Hematopoietic multipotent progenitor cell treated with erythropoietin and hydrocortisone succinate and interleukin-3 and kit ligand, for 6 days (in vitro differentiated cells): ENCODE results near the gene CELF2.

Experiments used
- DNase-seq: peaks from one replicate; pipeline ENCODE4 v3.0.0-alpha.2; 2015

The CELF2 gene

DNA sequence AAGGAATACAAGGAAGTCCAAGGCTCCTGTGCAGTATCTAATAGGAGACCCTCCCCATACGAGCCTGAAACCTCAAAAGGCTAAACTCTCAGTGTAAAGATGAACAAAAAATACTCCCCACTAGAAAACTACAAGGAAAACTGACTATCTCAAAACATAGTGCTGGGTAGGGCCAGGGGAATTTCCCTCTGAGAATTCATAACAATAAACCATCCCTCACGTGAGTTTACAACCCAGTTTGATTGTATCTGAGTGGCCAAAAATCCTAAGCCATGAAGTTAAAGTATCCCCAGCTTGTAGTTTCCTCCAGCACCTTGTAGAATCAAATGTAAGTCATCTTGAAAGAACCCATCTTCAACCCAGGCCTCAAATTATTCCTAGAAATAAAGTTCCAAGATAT is 293.4 kb downstream of the CELF2 start:
- DNase-seq, result no peak

DNA sequence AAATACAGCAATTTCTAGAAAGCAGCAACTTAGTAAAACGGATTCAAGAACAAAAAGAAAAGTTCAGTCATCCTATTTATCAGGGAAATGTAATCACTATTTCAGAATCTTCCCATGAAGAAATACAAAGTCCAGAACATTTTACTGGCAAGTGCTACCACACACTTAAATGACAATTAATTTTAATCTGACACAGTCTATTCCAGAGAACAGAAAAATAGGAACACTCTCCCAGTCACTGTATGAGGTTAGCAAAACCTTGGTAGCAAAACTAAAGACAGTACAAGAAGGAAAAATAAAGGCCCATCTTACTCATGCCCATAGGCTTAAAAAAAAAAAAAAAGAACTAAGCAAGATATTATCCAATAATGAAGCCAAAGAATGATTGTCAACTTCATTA is 295.8 kb downstream of the CELF2 start:
- DNase-seq, result no peak

DNA sequence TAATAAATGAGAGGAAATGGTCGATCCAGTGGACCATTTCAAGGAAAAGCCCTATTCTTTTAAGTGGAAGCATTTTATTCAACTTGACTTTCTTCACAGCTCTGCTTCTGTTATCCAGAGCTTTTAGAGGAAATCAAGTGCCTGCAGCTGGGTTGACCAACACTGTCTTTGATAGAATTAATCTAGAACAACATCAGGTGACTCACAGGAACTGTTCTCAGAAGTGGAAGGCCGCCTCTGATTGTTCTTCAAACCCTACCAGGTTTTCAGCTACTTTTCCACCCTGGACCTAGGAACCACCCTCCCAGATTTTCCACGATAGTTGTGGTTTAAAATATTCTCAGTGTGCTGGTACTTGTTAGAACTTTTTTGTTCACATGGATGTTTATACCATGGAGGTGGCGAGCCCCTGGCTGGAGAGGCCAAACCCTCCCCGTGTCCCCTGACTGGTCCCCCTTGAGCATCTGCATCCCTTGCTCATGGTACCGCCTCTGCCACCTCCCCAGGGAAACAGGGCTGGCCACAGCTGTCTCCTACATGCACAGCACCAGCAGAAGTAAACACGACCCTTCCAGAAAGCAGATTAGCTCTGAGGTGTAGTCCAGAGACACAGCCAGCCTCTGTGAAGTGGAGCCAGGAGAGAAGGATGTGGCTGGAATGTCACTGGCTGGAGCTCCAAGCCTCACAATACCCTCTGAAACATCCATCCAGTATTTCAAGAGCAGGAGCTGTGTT is 300.4 kb downstream of the CELF2 start:
- no peak for DNase-seq

DNA sequence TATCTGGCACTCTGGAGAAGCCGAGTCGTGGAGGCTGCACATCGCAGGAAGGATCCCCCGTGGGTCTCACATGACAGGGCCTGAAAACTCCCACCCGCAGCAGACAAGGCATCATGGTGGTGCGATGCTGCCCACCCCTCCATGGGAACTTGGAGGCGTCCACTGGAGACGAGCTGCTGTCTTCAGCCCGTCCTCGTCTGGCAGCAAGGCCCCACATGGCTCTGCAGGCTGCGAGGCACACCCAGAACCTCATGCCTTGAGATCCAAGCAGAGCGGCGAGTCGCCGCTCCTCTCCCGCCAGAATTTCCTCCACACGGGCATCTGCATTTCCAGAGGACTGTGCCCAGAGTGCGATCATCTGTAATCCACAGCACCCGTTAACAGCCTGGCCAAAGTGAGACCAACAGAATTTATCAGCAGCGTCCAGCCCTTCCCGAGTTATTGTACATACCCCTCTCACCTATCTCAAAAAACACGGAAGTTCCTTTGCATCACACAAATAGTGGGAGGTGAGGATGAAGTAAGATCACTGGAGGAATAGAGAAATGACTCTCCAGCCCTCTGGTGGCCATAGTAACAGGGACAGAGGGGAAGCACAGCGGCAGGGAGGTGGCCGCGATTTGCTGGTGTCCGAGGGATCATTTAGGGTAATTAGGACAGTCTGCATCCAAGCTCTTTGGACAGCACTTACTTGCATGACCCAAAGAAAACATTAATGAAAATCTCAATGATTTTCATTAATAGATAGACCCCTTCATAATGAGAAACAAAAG is 301.3 kb downstream of the CELF2 start:
- no peak for DNase-seq

DNA sequence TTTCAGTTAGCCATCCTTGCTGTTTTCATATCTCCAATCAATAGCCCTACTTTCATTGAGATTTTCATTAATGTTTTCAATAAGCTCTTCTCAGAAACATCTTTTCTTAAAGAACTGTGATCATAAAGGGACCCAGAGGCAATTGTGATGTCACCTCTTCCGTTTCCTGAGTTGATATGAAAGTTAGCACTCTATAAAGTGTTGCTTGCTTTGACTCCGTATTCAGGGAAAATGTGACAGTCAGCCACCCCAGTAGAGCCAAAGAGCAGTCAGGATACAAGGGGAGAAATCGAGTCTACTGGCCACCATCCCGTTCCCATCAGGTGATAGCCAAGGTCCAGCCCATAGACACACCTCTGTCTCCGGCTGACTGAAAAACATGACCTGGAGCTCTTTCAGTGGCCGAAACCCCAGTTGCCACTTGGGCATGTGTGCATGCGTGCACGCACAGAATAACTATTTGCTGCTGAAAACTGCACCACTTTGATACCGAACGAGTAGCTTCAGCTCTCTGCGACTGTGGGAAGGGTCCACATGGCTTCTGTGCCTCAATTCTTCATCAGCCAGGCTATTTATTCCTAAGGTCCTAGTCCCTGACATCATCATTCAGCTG is 302.4 kb downstream of the CELF2 start:
- no peak for DNase-seq

DNA sequence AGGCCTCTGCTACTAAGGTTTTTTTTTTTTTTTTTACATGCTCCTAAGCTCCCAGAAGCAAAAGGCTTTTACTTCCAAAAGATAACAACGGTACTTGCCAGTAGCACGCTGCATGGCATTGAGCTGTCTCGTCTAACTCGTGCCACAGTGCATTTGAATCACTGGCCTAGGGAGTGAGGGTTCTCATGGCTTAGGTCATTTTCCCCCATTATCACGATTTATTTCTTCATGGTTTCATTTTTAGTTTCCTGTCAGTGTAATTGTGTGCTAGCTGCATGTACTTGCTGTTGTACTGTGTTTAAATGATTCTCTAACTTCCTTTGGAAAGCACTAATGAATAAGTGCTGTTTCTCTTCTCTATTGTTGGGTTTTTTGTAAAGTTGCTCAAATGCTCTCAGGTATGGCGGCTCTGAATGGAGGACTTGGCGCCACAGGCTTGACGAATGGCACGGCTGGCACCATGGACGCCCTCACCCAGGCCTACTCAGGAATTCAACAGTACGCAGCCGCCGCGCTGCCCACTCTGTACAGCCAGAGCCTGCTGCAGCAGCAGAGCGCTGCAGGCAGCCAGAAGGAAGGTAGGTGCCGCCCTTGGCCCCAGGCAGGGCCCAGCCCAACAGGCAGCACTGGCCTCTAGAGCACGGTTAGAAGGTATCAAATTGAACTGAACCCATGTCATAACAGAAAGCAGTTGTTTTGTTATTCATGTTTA is 303.3 kb downstream of the CELF2 start:
- no peak for DNase-seq

DNA sequence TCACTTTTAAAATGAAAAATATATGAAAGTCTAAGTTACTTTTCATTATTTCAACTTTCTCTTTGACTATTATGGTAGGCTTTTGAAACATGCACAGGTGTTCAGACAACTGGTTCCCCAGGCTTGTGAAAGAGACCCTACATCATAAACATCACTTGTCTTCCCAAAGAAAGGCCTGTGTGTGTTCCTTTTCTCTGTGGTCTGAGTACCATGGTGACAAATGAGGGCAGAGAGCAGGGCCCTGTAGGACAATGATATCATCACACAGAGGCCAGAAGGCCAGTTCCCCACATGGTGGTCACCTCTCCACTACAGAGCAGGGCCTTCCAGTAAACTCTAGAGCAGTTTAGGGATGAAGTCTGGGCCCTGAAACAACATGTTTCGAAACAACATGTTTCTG is 305.0 kb downstream of the CELF2 start:
- no peak for DNase-seq

DNA sequence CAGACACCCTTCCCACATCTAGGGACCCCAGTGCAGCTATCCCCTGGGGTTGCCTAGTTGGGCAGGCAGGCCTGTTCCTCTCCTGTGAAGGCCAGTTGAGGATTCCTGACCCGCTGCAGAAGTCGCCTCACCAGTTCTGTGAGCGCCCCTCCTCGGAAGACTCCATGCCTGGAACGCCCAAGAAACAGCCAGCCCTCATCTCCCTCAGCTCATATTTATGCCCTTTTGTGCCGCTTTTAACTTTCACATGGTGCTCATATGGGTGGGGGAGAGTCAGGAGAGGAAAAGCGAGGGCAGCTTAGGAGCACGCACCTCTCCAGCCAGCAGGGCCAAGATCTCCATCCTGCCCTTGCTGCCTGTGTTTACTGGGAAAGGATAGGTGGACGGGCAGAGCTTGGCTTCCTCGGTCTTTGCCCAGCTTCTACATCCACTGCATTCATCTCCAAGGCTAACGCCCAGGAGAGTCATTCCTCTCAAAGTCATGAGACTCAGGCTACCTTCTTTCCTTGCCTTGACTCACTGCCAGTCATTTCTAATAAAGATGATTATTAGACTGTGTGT is 307.2 kb downstream of the CELF2 start:
- DNase-seq, result no peak

DNA sequence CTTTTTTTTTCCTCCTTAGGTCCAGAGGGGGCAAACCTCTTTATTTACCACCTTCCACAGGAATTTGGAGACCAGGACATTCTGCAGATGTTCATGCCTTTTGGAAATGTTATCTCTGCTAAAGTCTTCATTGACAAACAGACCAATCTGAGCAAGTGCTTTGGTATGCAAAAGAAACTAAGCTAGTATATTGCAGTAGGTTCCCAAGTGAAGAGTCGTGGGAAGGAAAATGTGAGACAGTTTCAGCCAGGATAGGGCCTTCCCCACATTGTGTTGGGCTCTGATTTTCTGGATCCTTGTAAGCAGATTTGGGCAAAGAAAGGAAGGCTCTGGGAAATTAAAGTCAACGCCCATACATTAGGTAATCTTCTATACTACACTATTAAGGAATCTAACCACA is 308.1 kb downstream of the CELF2 start:
- no peak for DNase-seq

DNA sequence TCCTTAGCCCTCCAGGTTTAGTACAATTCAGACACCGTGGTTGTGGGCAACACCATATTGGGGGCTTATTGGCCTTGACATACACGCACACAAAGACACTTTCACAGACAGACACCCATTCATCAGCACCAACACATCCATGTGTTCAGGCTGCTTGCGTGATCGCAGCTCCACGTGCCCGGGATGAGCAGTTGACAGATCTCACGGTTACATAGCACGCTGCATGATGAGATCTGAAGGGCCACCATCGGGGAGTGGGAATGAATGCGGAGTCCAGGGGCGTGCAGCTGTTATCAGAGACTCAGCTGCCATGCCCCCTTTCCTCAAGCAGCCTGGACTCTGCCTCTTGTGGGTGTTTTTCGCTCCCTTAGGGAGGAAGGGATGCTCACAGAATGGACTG is 308.6 kb downstream of the CELF2 start:
- DNase-seq, result no peak

DNA sequence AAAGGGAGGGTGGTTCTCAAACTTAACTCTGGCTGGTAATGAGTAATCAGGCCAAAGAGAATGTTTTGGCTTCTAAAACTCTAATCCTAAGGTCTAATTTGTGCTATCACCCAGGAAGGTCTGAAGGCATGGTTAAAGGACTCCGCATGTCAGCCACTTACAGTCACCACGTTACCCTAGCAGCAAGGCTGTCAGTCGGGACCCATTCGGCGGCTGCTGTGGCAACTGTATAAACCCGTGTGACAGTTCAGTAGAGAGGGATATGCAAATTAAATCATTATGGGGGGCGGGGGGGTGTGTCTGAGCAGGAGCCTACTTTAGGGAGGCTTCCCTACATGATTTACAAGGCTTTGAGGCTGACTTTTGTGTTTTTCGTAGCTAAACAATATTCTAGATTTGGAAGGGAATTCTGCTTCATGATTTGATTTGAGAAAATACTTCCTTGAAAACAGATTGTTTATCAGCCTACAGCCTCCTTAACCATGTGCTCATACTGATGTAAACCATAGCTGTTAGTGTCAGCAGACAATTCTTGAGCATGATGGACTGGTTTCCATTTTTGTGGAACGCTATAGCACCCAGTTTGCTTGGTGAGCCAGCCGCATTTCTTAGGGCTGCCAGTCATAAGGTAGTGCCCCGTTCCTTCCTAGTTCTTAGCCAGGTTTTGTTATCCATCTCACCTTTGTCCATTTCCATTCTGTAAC is 309.4 kb downstream of the CELF2 start:
- DNase-seq, result no peak

DNA sequence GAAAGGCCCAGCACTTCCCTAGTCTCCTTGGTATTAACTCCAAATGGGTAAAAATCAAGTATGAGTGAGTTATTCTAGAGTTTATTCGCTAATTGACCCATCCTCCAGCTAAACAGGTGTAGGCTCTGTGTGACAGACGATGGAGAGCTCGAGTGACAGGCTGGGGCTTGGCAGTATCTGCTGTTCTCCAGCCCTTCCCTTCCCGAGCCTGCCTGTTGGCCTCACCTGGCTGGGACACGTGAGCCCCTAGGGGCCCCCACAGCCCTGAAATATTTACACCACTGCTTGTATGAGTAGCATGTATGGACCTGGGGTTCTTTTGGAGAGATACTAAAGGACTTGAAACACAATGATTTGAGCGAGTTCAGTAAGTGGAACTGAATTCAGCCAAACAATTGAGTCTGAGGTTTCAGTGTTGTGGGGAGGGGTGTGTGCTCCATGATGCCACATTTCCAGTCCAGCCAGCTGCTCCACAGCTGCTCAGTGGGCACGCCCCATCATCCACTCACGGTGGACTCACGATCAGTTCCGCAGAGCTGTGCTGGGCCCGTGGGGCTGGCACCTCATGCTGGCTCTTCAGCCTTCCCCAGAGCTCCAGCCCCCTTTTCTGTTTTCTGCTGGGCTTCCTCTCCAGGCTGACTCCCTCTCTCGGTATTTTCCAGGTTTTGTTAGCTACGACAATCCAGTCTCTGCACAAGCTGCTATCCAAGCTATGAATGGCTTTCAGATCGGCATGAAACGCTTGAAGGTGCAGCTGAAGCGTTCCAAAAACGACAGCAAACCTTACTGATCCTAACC is 310.8 kb downstream of the CELF2 start:
- DNase-seq, result no peak

DNA sequence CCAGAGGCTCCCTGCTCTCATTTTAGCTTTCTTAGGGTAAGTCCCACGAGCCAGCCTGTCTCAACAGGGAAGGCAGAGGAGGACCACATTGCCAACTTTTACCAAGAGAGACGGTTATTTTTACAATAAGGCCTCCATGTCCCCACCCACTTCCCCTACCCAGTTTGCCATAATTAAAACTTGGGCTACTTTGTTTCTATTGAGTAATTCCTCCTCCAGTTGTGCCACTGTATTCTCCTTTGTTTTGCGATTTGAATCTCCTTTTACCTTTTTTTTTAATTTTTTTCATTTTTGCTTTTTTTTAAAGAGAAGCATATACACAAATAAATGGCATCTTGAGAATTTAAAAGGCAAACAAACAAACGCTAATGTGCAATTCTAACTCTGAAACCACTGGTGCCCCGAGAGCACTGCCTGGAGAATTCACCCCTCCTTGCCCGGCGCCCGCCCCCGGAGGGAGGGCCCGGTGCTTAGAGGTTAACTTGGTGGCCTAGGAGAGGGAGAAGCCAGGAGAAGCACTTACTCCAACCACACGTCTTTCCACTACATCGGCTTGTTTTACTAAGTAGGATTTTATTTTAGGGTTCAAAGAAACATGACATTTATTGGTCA is 311.5 kb downstream of the CELF2 start:
- no peak for DNase-seq

DNA sequence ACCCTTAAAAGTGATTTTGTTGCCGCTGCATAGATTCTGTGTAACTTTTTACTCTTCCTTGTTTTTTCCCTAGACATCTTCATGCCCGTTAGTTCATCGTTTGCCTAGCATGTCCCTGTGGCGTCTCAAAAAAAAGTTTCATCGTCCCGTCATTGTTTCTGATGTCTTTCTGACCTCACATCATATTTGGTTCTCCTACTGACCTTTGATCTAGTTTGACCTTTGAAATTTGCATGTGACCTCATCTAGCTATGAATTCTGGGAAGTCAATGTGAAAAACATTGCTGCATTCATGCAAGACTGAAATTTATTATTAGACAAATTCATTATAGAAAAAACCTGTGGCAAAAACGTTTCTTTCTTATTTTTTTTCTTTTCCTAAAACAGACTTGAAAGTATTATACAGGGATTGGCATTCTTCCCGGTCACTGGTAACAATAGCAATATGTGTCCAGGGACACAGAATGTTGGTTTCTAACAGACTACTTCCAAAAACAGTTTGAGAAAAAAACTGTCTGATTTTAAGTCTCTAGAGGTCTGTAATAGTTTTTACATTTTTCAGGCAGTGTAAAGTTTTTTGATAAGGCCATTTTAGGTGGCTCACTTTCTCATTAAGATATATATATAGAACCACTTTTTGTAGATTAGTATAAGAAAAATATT is 312.8 kb downstream of the CELF2 start:
- peak; percentile 53 for DNase-seq

DNA sequence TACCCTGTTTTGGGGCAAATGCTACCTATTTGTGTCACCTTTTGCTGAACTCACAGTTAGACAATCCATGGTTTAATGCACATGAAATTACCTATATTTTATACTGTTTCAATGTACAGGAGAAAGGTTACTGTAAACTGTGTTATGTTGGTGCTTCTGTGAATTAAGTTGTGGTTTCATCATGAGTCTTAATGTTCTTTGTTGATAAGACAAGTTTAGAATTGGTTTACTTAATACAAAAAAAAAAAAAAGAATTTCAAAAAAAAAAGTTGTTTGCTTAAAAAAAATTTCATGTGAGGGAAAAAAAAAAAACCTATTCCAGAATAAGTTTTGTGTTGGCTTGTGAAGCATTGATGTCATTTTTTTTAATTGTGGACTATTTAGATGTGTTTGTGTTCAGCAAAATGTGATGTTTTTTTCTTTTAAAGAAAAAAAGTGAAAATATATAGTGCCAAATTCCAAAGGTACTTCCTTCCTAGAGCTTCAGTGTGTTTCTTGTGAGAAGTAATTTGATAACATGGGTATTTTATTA is 313.4 kb downstream of the CELF2 start:
- peak; percentile 75 for DNase-seq

DNA sequence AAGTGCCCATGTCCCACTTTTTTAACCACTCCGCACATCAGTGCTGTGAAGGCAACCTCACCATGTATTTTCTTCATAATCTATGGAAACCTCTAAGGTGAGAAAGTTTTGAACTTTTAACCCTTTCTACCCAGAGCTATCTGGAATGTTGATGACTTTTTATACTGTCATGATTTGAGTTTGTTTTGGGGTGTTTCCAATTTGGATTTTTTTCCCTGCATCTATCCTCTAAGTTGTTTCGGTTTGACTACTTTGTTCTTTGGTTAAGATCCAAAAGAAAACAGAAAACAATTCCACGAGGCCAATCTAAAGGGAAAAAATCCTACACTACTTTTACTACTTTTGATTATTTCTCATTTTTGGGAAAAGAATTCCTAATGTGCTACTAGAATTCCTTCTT is 314.1 kb downstream of the CELF2 start:
- no peak for DNase-seq

DNA sequence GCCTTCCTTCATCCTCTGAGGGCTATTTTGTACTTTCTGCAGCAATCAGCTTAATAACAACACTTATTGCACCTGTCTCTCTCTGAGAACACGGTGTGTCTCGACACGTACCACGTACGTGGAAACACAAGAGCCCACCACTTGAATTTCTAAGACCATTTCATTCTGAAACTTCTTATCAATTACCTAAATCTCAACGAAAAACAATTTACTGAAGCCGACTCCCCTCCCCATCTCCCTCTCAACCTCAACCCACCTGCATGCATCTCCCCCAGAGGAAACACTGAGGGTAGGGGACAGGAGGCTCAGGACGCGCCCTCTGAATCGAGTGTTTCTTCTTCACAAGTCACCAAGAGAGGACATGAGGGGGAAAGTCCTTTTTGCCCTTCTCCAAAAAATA is 315.2 kb downstream of the CELF2 start:
- no peak for DNase-seq

DNA sequence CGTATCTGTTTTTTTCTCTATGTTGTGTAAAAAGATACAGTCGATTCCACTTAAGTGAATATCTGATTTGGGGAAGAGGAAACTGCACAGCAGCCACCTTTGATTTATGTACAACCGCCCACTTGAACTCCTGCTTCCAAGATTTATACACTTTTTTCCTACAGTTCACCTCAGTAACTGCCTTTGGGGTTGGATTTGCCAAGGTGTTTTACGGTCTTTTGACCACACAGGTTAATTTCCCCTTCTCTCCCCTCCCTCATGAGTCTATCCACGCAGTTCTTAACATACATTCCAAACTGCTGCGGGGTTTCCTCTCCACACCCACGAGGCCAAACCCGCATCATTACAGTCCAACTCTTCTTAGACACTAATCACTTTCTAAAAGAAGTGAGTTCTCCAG is 316.8 kb downstream of the CELF2 start:
- no peak for DNase-seq

DNA sequence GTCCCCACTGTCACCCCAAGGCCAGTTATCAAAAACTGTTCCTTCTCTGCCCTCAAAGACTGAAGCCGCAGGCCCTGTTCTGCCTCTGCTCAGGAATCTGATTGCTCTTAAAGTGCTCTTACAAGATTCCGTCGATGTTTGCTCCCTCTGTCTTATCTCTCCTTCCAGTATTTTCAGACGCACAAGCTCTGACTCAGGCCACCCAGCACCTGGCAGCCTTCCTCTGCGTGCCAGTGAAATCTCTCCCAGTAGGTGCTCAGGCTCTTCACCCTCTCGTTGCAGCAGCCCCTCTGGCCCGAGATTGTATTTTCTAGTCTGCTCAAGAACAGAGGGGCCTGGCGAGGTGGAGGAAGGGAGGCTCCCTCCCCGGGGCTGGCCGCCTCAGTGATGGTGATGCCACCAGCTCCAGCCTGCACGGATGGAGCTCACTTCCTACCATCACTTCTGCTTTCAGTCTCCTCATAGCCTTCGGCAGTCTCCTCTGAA is 317.5 kb downstream of the CELF2 start:
- DNase-seq, result peak; percentile 78

DNA sequence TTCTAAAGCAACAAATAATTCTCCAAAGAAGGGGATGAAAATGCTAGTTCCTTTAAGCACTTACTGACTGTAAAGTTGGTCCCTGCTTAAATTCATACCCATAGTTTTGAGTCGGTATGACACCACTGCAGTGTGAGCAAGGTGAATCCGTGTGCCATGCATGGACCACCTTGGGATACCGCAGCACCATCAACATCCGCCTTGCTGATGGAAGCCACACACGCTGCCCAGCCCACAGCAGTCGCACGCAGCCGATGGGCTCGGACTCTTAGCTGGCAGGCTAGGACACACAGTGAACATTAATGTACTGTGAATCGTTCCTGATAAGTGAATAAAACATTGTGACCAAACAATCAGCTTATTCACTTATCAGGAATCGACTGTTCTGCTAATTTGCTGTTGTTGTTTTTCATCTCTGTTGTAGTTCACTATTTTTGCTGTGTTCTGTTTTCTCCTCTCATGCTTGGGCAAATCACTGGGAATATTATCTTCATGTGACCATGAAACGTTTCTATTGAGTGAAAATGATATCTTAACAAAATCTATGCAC is 318.3 kb downstream of the CELF2 start:
- no peak for DNase-seq
